GM23338 (cell line): ENCODE measurements around the gene ARMC7.

ENCODE experiments used
- CREB1 ChIP-seq: fragments of 250-450 bp; sonication (Bioruptor Pico); IDR thresholded peaks from 2 replicates; pipeline ENCODE4 v1.5.0; 2020; ENCODE audit warnings: low read depth, mild to moderate bottlenecking, moderate library complexity
- EZH2 ChIP-seq: fragments of 200-600 bp; sonication (generic); IDR thresholded peaks from one replicate; pipeline ENCODE4 v1.8.0; 2017; ENCODE audit warnings: antibody characterized with exemption, mild to moderate bottlenecking, low read depth; ENCODE audit not compliant: unreplicated experiment
- EZH2phosphoT487 ChIP-seq: fragments of 200-600 bp; sonication (generic); IDR thresholded peaks from one replicate; pipeline ENCODE4 v1.8.1; 2018; ENCODE audit warnings: antibody characterized with exemption; ENCODE audit not compliant: unreplicated experiment
- POLR2AphosphoS5 ChIP-seq: IDR thresholded peaks from 2 replicates; pipeline ENCODE4 v1.6.1; 2016; ENCODE audit warnings: antibody characterized with exemption, low read depth
- STAT1 ChIP-seq: IDR thresholded peaks from one replicate; pipeline ENCODE4 v1.6.1; 2016; ENCODE audit warnings: antibody characterized with exemption; ENCODE audit not compliant: unreplicated experiment
- ZNF331 ChIP-seq: fragments of 250-450 bp; sonication (Bioruptor Pico); IDR thresholded peaks from 2 replicates; pipeline ENCODE4 v1.5.0; 2020; ENCODE audit warnings: low read depth, mild to moderate bottlenecking, moderate library complexity
- TF ChIP-seq, protein P1 (sequence below), 2 experiments: fragments of 200-600 bp in 1 of 2; sonication (generic) in 1 of 2; conservative IDR thresholded peaks; 2 replicates each; pipeline versions ENCODE4 v1.5.1 to v1.6.1; 2016 to 2017; ENCODE audit warnings: antibody characterized with exemption in 2 of 2, low read depth in 2 of 2, mild to moderate bottlenecking in 2 of 2, moderate library complexity in 1 of 2
- TF ChIP-seq, protein P2 (sequence below): fragments of 250-450 bp; sonication (Bioruptor Pico); IDR thresholded peaks from 2 replicates; pipeline ENCODE4 v1.5.0; 2020; ENCODE audit warnings: mild to moderate bottlenecking, moderate library complexity
- TF ChIP-seq, protein P3 (sequence below): IDR thresholded peaks from one replicate; pipeline ENCODE4 v1.6.1; 2018; ENCODE audit warnings: antibody characterized with exemption; ENCODE audit not compliant: unreplicated experiment

DNA sequence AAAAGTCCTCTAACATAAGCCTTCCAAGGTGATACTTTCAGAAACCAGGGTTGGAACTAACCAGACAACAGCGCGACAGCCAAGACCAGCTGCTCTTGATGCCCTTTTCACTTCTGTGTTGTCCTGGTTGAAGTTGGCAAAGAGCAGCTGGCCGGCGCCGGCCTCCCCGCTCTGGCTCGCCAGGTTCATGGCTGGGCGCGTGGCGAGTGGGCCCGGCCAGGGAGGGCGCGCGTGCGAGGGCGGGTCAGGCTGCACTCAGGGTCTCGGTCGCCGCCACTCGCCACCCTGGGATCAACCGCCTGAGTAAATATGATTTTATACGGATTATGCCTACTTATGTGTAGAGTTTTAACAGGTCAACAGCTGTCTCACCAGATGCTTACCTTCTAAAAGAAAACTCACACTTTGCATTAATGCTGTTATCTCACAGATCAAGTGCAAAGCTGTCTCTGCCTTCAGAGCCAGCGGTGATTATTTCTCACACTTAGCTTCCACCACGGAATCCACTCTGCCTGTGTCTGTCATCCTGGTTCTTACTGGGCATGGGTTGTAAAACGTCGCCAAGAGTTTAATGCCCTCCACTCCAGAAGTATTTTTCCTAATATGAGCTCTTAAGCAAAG, 49.2 kb upstream of the ARMC7 start:
- TF ChIP-seq, protein P1, sequence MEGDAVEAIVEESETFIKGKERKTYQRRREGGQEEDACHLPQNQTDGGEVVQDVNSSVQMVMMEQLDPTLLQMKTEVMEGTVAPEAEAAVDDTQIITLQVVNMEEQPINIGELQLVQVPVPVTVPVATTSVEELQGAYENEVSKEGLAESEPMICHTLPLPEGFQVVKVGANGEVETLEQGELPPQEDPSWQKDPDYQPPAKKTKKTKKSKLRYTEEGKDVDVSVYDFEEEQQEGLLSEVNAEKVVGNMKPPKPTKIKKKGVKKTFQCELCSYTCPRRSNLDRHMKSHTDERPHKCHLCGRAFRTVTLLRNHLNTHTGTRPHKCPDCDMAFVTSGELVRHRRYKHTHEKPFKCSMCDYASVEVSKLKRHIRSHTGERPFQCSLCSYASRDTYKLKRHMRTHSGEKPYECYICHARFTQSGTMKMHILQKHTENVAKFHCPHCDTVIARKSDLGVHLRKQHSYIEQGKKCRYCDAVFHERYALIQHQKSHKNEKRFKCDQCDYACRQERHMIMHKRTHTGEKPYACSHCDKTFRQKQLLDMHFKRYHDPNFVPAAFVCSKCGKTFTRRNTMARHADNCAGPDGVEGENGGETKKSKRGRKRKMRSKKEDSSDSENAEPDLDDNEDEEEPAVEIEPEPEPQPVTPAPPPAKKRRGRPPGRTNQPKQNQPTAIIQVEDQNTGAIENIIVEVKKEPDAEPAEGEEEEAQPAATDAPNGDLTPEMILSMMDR (conservative IDR thresholded peaks at IDR 0.05; ENCODE audit: low read depth in 2 of 2) = no peak
- TF ChIP-seq POLR2AphosphoS5 = no peak
- TF ChIP-seq EZH2 = no peak
- TF ChIP-seq, protein P2, sequence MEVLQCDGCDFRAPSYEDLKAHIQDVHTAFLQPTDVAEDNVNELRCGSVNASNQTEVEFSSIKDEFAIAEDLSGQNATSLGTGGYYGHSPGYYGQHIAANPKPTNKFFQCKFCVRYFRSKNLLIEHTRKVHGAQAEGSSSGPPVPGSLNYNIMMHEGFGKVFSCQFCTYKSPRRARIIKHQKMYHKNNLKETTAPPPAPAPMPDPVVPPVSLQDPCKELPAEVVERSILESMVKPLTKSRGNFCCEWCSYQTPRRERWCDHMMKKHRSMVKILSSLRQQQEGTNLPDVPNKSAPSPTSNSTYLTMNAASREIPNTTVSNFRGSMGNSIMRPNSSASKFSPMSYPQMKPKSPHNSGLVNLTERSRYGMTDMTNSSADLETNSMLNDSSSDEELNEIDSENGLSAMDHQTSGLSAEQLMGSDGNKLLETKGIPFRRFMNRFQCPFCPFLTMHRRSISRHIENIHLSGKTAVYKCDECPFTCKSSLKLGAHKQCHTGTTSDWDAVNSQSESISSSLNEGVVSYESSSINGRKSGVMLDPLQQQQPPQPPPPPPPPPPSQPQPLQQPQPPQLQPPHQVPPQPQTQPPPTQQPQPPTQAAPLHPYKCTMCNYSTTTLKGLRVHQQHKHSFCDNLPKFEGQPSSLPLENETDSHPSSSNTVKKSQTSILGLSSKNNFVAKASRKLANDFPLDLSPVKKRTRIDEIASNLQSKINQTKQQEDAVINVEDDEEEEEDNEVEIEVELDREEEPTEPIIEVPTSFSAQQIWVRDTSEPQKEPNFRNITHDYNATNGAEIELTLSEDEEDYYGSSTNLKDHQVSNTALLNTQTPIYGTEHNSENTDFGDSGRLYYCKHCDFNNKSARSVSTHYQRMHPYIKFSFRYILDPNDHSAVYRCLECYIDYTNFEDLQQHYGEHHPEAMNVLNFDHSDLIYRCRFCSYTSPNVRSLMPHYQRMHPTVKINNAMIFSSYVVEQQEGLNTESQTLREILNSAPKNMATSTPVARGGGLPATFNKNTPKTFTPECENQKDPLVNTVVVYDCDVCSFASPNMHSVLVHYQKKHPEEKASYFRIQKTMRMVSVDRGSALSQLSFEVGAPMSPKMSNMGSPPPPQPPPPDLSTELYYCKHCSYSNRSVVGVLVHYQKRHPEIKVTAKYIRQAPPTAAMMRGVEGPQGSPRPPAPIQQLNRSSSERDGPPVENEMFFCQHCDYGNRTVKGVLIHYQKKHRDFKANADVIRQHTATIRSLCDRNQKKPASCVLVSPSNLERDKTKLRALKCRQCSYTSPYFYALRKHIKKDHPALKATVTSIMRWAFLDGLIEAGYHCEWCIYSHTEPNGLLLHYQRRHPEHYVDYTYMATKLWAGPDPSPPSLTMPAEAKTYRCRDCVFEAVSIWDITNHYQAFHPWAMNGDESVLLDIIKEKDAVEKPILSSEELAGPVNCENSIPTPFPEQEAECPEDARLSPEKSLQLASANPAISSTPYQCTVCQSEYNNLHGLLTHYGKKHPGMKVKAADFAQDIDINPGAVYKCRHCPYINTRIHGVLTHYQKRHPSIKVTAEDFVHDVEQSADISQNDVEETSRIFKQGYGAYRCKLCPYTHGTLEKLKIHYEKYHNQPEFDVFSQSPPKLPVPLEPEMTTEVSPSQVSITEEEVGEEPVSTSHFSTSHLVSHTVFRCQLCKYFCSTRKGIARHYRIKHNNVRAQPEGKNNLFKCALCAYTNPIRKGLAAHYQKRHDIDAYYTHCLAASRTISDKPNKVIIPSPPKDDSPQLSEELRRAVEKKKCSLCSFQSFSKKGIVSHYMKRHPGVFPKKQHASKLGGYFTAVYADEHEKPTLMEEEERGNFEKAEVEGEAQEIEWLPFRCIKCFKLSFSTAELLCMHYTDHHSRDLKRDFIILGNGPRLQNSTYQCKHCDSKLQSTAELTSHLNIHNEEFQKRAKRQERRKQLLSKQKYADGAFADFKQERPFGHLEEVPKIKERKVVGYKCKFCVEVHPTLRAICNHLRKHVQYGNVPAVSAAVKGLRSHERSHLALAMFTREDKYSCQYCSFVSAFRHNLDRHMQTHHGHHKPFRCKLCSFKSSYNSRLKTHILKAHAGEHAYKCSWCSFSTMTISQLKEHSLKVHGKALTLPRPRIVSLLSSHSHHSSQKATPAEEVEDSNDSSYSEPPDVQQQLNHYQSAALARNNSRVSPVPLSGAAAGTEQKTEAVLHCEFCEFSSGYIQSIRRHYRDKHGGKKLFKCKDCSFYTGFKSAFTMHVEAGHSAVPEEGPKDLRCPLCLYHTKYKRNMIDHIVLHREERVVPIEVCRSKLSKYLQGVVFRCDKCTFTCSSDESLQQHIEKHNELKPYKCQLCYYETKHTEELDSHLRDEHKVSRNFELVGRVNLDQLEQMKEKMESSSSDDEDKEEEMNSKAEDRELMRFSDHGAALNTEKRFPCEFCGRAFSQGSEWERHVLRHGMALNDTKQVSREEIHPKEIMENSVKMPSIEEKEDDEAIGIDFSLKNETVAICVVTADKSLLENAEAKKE = no peak
- TF ChIP-seq, protein P3, sequence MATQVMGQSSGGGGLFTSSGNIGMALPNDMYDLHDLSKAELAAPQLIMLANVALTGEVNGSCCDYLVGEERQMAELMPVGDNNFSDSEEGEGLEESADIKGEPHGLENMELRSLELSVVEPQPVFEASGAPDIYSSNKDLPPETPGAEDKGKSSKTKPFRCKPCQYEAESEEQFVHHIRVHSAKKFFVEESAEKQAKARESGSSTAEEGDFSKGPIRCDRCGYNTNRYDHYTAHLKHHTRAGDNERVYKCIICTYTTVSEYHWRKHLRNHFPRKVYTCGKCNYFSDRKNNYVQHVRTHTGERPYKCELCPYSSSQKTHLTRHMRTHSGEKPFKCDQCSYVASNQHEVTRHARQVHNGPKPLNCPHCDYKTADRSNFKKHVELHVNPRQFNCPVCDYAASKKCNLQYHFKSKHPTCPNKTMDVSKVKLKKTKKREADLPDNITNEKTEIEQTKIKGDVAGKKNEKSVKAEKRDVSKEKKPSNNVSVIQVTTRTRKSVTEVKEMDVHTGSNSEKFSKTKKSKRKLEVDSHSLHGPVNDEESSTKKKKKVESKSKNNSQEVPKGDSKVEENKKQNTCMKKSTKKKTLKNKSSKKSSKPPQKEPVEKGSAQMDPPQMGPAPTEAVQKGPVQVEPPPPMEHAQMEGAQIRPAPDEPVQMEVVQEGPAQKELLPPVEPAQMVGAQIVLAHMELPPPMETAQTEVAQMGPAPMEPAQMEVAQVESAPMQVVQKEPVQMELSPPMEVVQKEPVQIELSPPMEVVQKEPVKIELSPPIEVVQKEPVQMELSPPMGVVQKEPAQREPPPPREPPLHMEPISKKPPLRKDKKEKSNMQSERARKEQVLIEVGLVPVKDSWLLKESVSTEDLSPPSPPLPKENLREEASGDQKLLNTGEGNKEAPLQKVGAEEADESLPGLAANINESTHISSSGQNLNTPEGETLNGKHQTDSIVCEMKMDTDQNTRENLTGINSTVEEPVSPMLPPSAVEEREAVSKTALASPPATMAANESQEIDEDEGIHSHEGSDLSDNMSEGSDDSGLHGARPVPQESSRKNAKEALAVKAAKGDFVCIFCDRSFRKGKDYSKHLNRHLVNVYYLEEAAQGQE = no peak
- no peak for TF ChIP-seq EZH2phosphoT487
- no peak for TF ChIP-seq ZNF331
- TF ChIP-seq STAT1 = no peak
- TF ChIP-seq CREB1 (CRISPR knock-in tag) = no peak
